K562 (cell line): ENCODE measurements around the gene TFAP2E. TPM values are rescaled to one million over a fixed set of nuclear protein-coding genes. Genes with fewer than 3 reads are reported as not detected.

ENCODE experiments used
- TRIM25 ChIP-seq: fragments of 450-650 bp; IDR thresholded peaks from 2 replicates; pipeline ENCODE4 v1.7.0; 2016; ENCODE audit warnings: borderline replicate concordance
- ZBTB40 ChIP-seq, 2 experiments: fragments of 450-650 bp in 1 of 2; sonication (generic) in 1 of 2; formaldehyde crosslinking in 1 of 2; IDR thresholded peaks; 2 replicates each; pipeline versions ENCODE4 v1.7.1 to v1.9.0; 2016 to 2022; ENCODE audit warnings: inconsistent platforms in 1 of 2, mild to moderate bottlenecking in 1 of 2, missing genetic modification reagents in 1 of 2
- polyA plus RNA-seq, 8 experiments: library from polyadenylated mRNA; depleted of rRNA in 4 of 8; stranded (reverse) in 5 of 8; unstranded in 3 of 8; fragments of >200 nt; fragmentation: Nextera tagmentation in 2 of 8; fragmentation: Illumina TruSeq in 1 of 8; extraction: Ambion mirVana in 2 of 8; extraction: Trizol in 1 of 8; gene quantifications; 2 replicates each; pipeline versions ENCODE4 v1.2.1 to v1.2.3, GENCODE V29; 2011 to 2014; ENCODE audit warnings: inconsistent platforms in 1 of 8, missing spikeins in 1 of 8
- total RNA-seq, 7 experiments: library from RNA; depleted of rRNA in 6 of 7; stranded (reverse); fragments of >200 nt in 6 of 7; fragmentation: Illumina TruSeq in 2 of 7; extraction: Trizol in 2 of 7; gene quantifications; 2 replicates each; pipeline versions ENCODE4 v1.2.1 to v1.2.3, GENCODE V29; 2011 to 2021; ENCODE audit warnings: low replicate concordance in 1 of 7

Gene TFAP2E
- total and polyA plus RNA-seq, 9 of the 15 experiments (the other 6 are each of a cell fraction or from before 2014, with no cell fraction given) = 0.03 to 0.11 (median 0.07) TPM; not detected in 4

- no peak for TF ChIP-seq ZBTB40 (IDR thresholded peaks at IDR 0.05)
- no peak for TF ChIP-seq ZBTB40 (CRISPR knock-in tag; IDR thresholded peaks at IDR 0.05)
- no peak for TF ChIP-seq TRIM25
Observed at GRCh38 chr1:35567947-35568558, 5.1 kb upstream of the TFAP2E start (continued).
